Endothelial cell (in vitro differentiated cells): ENCODE data around the gene KRT6C. TPM values are rescaled to one million over a fixed set of nuclear protein-coding genes. Genes with fewer than 3 reads are reported as not detected.

Experiments used
- DNase-seq: peaks from one replicate; pipeline ENCODE4 v3.0.0; 2021; ENCODE audit warnings: low spot score
- H3K27ac Mint-ChIP-seq: one replicate; pipeline ENCODE4 v1.8.0; 2021; ENCODE audit warnings: mixed read lengths, inconsistent platforms; ENCODE audit not compliant: unreplicated experiment
- H3K27me3 Mint-ChIP-seq: one replicate; pipeline ENCODE4 v1.8.0; 2021; ENCODE audit warnings: mild to moderate bottlenecking, moderate library complexity, mixed read lengths, inconsistent platforms; ENCODE audit not compliant: unreplicated experiment
- H3K36me3 Mint-ChIP-seq: one replicate; pipeline ENCODE4 v1.8.0; 2021; ENCODE audit warnings: mild to moderate bottlenecking, low read depth, mixed read lengths, inconsistent platforms; ENCODE audit not compliant: unreplicated experiment
- H3K4me1 Mint-ChIP-seq: one replicate; pipeline ENCODE4 v1.8.0; 2021; ENCODE audit warnings: mild to moderate bottlenecking, mixed read lengths, inconsistent platforms; ENCODE audit not compliant: unreplicated experiment
- H3K4me3 Mint-ChIP-seq: one replicate; pipeline ENCODE4 v1.8.0; 2021; ENCODE audit warnings: mild to moderate bottlenecking, mixed read lengths, inconsistent platforms; ENCODE audit not compliant: unreplicated experiment
- H3K9me3 Mint-ChIP-seq: one replicate; pipeline ENCODE4 v1.8.0; 2021; ENCODE audit warnings: mixed read lengths, inconsistent platforms; ENCODE audit not compliant: unreplicated experiment
- CTCF ChIP-seq: fragments of 200-600 bp; sonication (generic); IDR thresholded peaks from one replicate; pipeline ENCODE4 v1.5.0; 2021; ENCODE audit warnings: antibody characterized with exemption; ENCODE audit not compliant: unreplicated experiment
- total RNA-seq: library from RNA; stranded (reverse); fragmentation: NEBNext Ultra II Directional; extraction: Animal tissue kit (Norgen Biotek cat#: 25700); gene quantifications from one replicate; pipeline ENCODE4 v1.2.1, GENCODE V29; 2021; ENCODE audit not compliant: unreplicated experiment

KRT6C gene
- total RNA-seq, 1 donor from 2014 or later, result not detected

- peaks cover 5% of the 10 kb centered on the region for H3K4me1 Mint-ChIP-seq
- H3K9me3 Mint-ChIP-seq, result no peaks in the 10 kb centered on the region
- H3K36me3 Mint-ChIP-seq, result no peaks in the 10 kb centered on the region
- H3K4me3 Mint-ChIP-seq, result no peak overlapping the region
- TF ChIP-seq CTCF, result no peak
- no peak for DNase-seq
- peaks cover 7% of the 10 kb centered on the region for H3K27me3 Mint-ChIP-seq
- peak overlapping the region; percentile 6 for H3K27ac Mint-ChIP-seq
Measured at GRCh38 chr12:52437508-52437907, 36.1 kb downstream of the KRT6C start.

GRCh38 chr12:52436828-52437474 lies 36.7 kb downstream of the KRT6C start:
- no peaks in the 10 kb centered on the region for H3K36me3 Mint-ChIP-seq
- TF ChIP-seq CTCF, result no peak
- DNase-seq, result no peak
- H3K4me3 Mint-ChIP-seq, result peak overlapping the region; percentile 37
- peak overlapping the region; percentile 6 for H3K27ac Mint-ChIP-seq
- H3K27me3 Mint-ChIP-seq, result peaks cover 7% of the 10 kb centered on the region
- H3K4me1 Mint-ChIP-seq, result peaks cover 5% of the 10 kb centered on the region
- H3K9me3 Mint-ChIP-seq, result no peaks in the 10 kb centered on the region

GRCh38 chr12:52436000-52436827 lies 37.4 kb downstream of the KRT6C start:
- H3K27ac Mint-ChIP-seq, result no peak overlapping the region

GRCh38 chr12:52435659-52435999 lies 38.0 kb downstream of the KRT6C start:
- no peak for TF ChIP-seq CTCF
- H3K9me3 Mint-ChIP-seq, result no peaks in the 10 kb centered on the region
- peaks cover 5% of the 10 kb centered on the region for H3K4me1 Mint-ChIP-seq
- no peak for DNase-seq
- no peaks in the 10 kb centered on the region for H3K36me3 Mint-ChIP-seq
- no peak overlapping the region for H3K4me3 Mint-ChIP-seq
- no peak overlapping the region for H3K27ac Mint-ChIP-seq
- H3K27me3 Mint-ChIP-seq, result peaks cover 7% of the 10 kb centered on the region

More at GRCh38 chr12:52436000-52436827, 37.4 kb downstream of the KRT6C start:
- Mint-ChIP-seq H3K27me3 (peaks cover 7% of the 10 kb centered on the region), H3K4me1 (peaks cover 5% of the 10 kb centered on the region), H3K36me3 (no peaks in the 10 kb centered on the region), H3K9me3 (no peaks in the 10 kb centered on the region), H3K4me3 (peak overlapping the region; percentile 37)
- no peak for TF ChIP-seq CTCF
- no peak for DNase-seq
